ENCODE data around the gene KRTAP4-16.
"Not testable (repeated sequence)": the region's sequence is repeated elsewhere in the genome, so short reads cannot be mapped to it uniquely, and the experiment has no call there.

KRTAP4-16 gene

DNA sequence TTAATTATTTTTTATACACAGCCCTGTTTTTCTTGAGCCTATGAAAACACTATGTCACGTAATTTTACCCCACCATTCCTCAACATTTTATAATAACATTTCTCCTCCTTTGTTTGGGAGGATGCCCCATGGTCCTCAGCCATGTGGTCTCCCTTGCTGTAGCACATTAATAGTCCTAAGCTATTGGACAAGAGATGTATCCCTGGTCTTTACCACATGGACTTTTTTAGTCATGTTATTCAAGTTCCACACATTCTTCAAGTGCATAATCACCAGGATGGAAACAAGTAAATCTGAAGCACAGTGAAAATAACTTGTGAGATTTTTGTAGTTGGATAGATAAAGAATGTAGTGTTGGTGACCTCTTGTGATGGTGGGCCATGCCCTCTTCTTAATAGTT is 40.0 kb downstream of the KRTAP4-16 start:
- DNase-seq (ENCODE audit: low read depth): peak; percentile 99
- TF ChIP-seq, protein P1, sequence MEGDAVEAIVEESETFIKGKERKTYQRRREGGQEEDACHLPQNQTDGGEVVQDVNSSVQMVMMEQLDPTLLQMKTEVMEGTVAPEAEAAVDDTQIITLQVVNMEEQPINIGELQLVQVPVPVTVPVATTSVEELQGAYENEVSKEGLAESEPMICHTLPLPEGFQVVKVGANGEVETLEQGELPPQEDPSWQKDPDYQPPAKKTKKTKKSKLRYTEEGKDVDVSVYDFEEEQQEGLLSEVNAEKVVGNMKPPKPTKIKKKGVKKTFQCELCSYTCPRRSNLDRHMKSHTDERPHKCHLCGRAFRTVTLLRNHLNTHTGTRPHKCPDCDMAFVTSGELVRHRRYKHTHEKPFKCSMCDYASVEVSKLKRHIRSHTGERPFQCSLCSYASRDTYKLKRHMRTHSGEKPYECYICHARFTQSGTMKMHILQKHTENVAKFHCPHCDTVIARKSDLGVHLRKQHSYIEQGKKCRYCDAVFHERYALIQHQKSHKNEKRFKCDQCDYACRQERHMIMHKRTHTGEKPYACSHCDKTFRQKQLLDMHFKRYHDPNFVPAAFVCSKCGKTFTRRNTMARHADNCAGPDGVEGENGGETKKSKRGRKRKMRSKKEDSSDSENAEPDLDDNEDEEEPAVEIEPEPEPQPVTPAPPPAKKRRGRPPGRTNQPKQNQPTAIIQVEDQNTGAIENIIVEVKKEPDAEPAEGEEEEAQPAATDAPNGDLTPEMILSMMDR (conservative IDR thresholded peaks at IDR 0.05; ENCODE audit: low read length): peak; percentile 35
- H3K4me3 ChIP-seq (ENCODE audit: low read length): no peak overlapping the region

DNA sequence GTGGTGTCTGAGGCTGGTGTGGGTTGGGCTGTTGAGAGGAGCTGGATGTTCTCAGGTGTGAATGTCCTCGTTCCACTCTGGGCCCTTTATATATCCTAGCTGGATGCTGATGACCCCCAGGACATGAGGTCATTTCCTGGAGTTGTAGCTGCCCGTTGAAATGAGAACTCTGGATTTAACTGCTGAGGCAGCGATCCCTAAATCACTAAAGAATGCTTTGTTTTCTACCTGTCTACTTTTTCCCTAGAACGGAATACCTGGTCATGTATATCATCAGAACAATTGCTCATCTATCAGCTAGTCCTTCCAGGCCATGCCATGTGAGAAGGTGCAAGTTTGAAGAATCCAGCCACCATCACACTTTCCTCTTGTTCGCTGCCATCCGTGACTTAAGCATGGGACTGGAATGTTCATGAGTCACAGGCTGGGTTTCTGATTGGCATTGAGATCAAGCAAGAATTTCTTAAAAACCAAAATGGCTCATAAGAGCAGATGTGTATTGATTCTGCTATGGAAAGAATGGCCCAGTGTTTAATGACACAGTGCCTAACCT is 41.9 kb downstream of the KRTAP4-16 start, which contains the start of gene KRTAP2-3:
Gene KRTAP2-3 (minus strand): TSS at position 63 of the 553 bp plus-strand sequence. CDS start 64 bp downstream, outside the sequence.
- no peak within 1 kb of the TSS for H3K4me3 ChIP-seq (ENCODE audit: low read length)
- DNase-seq (ENCODE audit: low read depth): peak; percentile 99

DNA sequence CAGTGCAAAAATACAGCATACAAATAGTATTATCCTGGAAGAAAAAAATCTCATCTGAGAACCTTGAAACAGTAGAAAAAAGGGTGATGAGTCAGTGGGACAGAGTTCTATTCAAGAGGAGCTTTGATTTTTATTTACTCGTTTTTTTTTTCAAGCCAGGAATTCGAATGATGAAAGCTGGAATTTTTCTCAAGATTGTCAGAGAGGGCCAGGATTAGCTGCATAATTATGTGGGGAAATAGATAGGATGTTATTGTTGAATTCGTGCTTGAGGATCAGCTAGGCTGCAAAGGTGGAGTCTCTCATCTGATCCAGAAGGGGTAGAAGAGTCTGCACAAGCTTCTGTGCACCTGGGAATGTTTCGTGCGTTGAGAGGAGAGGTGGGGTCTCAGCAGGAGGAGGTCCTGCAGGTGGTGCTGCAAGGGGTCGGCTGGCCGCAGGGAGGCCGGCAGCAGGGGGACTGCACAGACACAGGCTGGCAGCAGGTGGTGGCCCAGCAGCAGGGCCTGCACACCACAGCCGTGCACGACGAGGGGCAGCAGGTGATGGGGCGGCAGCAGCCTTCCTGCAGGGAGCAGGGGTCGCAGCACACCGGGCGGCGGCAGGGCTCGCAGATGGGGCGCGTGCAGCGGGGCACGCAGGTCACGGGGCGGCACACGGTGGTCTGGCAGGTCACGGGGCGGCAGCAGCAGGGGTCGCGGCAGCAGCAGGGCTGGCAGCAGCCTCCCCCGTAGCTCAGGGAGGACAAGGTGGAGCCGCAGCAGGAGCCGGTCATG is 42.5 kb downstream of the KRTAP4-16 start:
- not testable (repeated sequence) for H3K4me3 ChIP-seq (ENCODE audit: low read length)
- peak; percentile 95 for DNase-seq (ENCODE audit: low read depth)

More for the DNA sequence above, 41.9 kb downstream of the KRTAP4-16 start, which contains the start of gene KRTAP2-3:
- TF ChIP-seq, protein P1 (conservative IDR thresholded peaks at IDR 0.05; ENCODE audit: low read length): no peak

DNA sequence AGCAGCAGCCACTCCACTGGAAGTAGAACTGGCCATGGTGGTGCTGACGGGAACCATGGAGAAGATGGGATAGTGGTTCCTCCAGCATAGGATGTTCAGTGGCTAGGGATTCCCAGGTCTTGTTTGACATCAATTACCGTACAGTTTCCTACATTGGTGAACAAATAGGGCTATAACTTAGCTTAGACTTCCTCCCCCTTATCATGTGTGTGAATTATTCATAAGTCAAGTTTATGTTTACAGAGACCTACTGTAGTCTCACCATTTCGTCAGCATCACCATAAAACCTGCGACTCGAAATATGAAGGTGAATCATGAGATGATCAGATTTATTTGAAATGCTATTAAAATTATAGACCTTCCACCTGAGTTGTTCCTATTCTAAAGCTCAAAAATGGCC is 43.3 kb downstream of the KRTAP4-16 start:
- H3K4me3 ChIP-seq (ENCODE audit: low read length): no peak overlapping the region
- DNase-seq (ENCODE audit: low read depth): no peak
- TF ChIP-seq, protein P1 (conservative IDR thresholded peaks at IDR 0.05; ENCODE audit: low read length): no peak

DNA sequence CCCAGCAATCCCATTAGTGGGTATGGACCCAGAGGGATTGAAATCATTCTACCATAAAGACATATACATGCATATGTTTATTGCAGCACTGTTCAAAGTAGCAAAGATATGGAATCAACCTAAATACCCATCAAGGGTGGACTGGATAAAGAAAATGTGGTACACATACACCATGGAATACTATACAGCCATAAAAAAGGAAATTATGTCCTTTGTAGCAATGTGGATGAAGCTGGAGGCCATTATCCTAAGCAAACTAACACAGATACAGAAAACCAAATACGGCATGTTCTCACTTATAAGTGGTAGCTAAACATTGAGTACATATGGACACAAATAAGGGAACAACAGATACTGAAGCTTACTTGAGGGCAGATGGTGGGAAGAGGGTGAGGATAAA is 44.5 kb downstream of the KRTAP4-16 start:
- TF ChIP-seq, protein P1 (conservative IDR thresholded peaks at IDR 0.05; ENCODE audit: low read length): no peak
- no peak for DNase-seq (ENCODE audit: low read depth)
- H3K4me3 ChIP-seq (ENCODE audit: low read length): no peak overlapping the region

DNA sequence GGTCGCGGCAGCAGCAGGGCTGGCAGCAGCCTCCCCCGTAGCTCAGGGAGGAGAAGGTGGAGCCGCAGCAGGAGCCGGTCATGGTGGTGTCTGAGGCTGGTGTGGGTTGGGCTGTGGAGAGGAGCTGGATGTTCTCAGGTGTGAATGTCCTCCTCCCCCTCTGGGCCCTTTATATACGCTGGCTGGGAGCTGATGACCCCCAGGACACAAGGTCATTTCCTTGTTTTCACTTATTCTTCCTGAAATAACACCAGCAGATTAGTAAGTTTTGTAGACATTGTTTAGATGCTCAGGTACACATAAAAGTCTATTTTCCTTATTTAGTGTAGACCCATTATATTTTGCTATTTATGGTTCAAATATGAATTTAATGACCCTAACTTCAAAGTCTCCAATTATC is 46.9 kb downstream of the KRTAP4-16 start, which contains the start of gene KRTAP2-2:
Gene KRTAP2-2 (minus strand): TSS at position 101 of the 400 bp plus-strand sequence. CDS start 19 bp downstream, at position 82.
- H3K4me3 ChIP-seq (ENCODE audit: low read length); DNase-seq (ENCODE audit: low read depth): not testable (repeated sequence)

DNA sequence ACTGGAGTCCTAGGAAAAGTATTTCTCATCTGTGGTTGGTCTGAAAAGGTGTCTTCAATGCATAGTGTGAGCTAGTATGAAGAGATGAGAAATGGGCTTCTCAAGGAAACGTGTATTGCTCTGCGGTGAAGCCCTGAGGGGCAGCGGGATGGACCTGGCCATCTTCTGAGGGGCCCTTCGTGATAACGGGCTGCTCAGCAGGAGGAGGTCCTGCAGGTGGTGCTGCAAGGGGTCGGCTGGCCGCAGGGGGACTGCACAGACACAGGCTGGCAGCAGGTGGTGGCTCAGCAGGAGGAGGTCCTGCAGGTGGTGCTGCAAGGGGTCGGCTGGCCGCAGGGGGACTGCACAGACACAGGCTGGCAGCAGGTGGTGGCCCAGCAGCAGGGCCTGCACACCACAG is 47.5 kb downstream of the KRTAP4-16 start:
- H3K4me3 ChIP-seq (ENCODE audit: low read length); DNase-seq (ENCODE audit: low read depth): not testable (repeated sequence)

DNA sequence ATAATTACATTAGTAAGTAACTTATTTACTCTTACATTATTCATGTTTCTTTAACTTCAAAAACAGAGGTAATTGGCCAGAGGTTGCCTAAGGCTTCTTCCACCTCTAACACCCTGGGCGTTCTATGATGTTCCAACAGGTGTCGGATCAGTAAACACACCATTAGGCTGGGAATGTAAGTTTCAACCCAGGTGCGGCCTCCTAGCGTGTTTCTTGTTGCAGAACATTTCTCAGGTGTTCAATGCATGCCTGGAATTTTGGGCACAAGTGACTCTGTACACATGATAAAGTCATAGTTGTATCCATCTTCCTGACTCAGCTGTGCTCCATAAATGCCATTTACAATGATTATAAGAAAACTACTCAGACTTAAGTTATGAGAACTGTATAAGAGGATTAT is 48.0 kb downstream of the KRTAP4-16 start:
- no peak overlapping the region for H3K4me3 ChIP-seq (ENCODE audit: low read length)
- DNase-seq (ENCODE audit: low read depth): no peak
- TF ChIP-seq, protein P1 (conservative IDR thresholded peaks at IDR 0.05; ENCODE audit: low read length): no peak

Data from AG10803 (cell line).